ENCODE results near the gene PISD. TPM values are rescaled to one million over a fixed set of nuclear protein-coding genes. Genes with fewer than 3 reads are reported as not detected.

Gene PISD
- total RNA-seq, 2 experiments from 2014 or later: 21.5 to 51.9 TPM

GRCh38 chr22:31681349-31682345 is 19.6 kb upstream of the PISD start:
- TF ChIP-seq EZH2phosphoT487 (IDR thresholded peaks at IDR 0.05; ENCODE audit: borderline replicate concordance, low read depth, low read length) (no peak), CTCF (conservative IDR thresholded peaks at IDR 0.05; ENCODE audit: low read length) (no peak)
- no peaks in the 10 kb centered on the region for H3K79me2 ChIP-seq (ENCODE audit: insufficient read depth, low read depth, low read length)
- no TSS peak for BruUV-seq (replicated peaks)
- H3K4me3 ChIP-seq (ENCODE audit: low read depth, low read length, poor library complexity, severe bottlenecking): no peak overlapping the region
- intact Hi-C loops (cut with micrococcal nuclease; ENCODE audit: unreplicated experiment): no loop called here
- peaks cover 36% of the 10 kb centered on the region for H3K36me3 ChIP-seq (ENCODE audit: insufficient read depth, low read length)
- H3K4me2 ChIP-seq (ENCODE audit: low read length): no peak overlapping the region
- DNase-seq (ENCODE audit: low spot score): no peak
- H2AFZ ChIP-seq (ENCODE audit: low read length): no peak overlapping the region
- H3K27ac ChIP-seq (ENCODE audit: low read depth, low read length, poor library complexity, severe bottlenecking): no peak overlapping the region
- H4K20me1 ChIP-seq (ENCODE audit: insufficient read depth, low read length): no peaks in the 10 kb centered on the region
- CTCF ChIA-PET (ENCODE audit: unreplicated experiment): no interaction called here
- POLR2A ChIA-PET: interaction anchor here (0.5 to 0.9 kb wide), 3 partner anchors 10 to 522 kb away, joined by 3 read pairs; partner anchors contain the start of gene RNF185
- H3K9me3 ChIP-seq (ENCODE audit: low read length): no peaks in the 10 kb centered on the region
- H3K9me2 ChIP-seq (ENCODE audit: insufficient read depth, low read length): no peaks in the 10 kb centered on the region
- no peaks in the 10 kb centered on the region for H3K4me1 ChIP-seq (ENCODE audit: insufficient read depth, low read length, poor library complexity, severe bottlenecking)

DNA sequence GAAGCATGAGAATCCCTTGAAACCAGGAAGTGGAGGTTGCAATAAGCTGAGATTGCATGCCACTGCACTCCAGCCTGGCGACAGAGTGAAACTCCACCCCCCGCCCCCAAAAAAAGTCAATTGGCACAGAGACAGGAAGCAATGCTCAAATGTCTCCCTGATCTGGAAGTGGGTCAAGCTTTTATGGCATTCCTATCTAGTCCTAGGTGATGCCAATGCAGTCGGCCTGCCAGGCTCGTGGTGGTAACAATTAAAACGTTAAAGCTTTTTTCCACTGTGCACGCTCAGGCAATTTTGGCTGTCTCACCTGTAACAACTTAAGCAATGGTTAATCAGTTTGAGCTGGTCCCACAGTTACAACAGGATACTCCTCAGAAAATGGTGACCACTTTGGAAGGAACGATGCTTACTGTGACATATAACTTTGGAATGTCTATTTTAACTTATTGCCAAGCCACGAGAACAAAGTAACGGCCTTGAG is 18.9 kb upstream of the PISD start:
- Histone ChIP-seq H3K9me2 (ENCODE audit: insufficient read depth, low read length) (no peaks in the 10 kb centered on the region), H3K36me3 (ENCODE audit: insufficient read depth, low read length) (peaks cover 31% of the 10 kb centered on the region), H2AFZ (ENCODE audit: low read length) (no peak overlapping the region), H4K20me1 (ENCODE audit: insufficient read depth, low read length) (no peaks in the 10 kb centered on the region), H3K79me2 (ENCODE audit: insufficient read depth, low read depth, low read length) (no peaks in the 10 kb centered on the region), H3K9me3 (ENCODE audit: low read length) (no peaks in the 10 kb centered on the region), H3K4me2 (ENCODE audit: low read length) (no peak overlapping the region), H3K27ac (ENCODE audit: low read depth, low read length, poor library complexity, severe bottlenecking) (no peak overlapping the region), H3K4me3 (ENCODE audit: low read depth, low read length, poor library complexity, severe bottlenecking) (no peak overlapping the region), H3K4me1 (ENCODE audit: insufficient read depth, low read length, poor library complexity, severe bottlenecking) (no peaks in the 10 kb centered on the region)
- no TSS peak for BruUV-seq (replicated peaks)
- ChIA-PET CTCF (ENCODE audit: unreplicated experiment) (no interaction called here), POLR2A (interaction anchor here (0.5 to 0.9 kb wide), 2 partner anchors 9 to 521 kb away, joined by 3 read pairs; partner anchors contain the start of gene RNF185)
- TF ChIP-seq EZH2phosphoT487 (IDR thresholded peaks at IDR 0.05; ENCODE audit: borderline replicate concordance, low read depth, low read length): no peak
- DNase-seq (ENCODE audit: low spot score): no peak
- intact Hi-C loops (cut with micrococcal nuclease; ENCODE audit: unreplicated experiment): no loop called here

GRCh38 chr22:31678748-31679147 is 16.7 kb upstream of the PISD start:
- Histone ChIP-seq H3K9me2 (ENCODE audit: insufficient read depth, low read length) (no peaks in the 10 kb centered on the region), H4K20me1 (ENCODE audit: insufficient read depth, low read length) (no peaks in the 10 kb centered on the region), H3K4me3 (ENCODE audit: low read depth, low read length, poor library complexity, severe bottlenecking) (no peak overlapping the region), H2AFZ (ENCODE audit: low read length) (no peak overlapping the region), H3K36me3 (ENCODE audit: insufficient read depth, low read length) (peaks cover 9% of the 10 kb centered on the region; the same call in 1 of the 2 replicates), H3K4me1 (ENCODE audit: insufficient read depth, low read length, poor library complexity, severe bottlenecking) (peaks cover 6% of the 10 kb centered on the region), H3K79me2 (ENCODE audit: insufficient read depth, low read depth, low read length) (no peaks in the 10 kb centered on the region), H3K9me3 (ENCODE audit: low read length) (no peaks in the 10 kb centered on the region), H3K27ac (ENCODE audit: low read depth, low read length, poor library complexity, severe bottlenecking) (no peak overlapping the region), H3K4me2 (ENCODE audit: low read length) (no peak overlapping the region)
- DNase-seq (ENCODE audit: low spot score): no peak
- no TSS peak for BruUV-seq (replicated peaks)
- no peak for TF ChIP-seq CTCF (conservative IDR thresholded peaks at IDR 0.05; ENCODE audit: low read length)
- no peak for TF ChIP-seq EZH2phosphoT487 (IDR thresholded peaks at IDR 0.05; ENCODE audit: borderline replicate concordance, low read depth, low read length)
- intact Hi-C loops (cut with micrococcal nuclease; ENCODE audit: unreplicated experiment): no loop called here
- ChIA-PET CTCF (ENCODE audit: unreplicated experiment) (no interaction called here), POLR2A (no interaction called here)
